Naive thymus-derived CD8-positive, alpha-beta T cell (primary cell): ENCODE measurements around the gene DEFB125. TPM values are rescaled to one million over a fixed set of nuclear protein-coding genes. Genes with fewer than 3 reads are reported as not detected.

Experiments
- ATAC-seq, 2 donors: fragments of 150-1000 bp; cut with Tn5 transposase in 1 of 2; sonication (Bioruptor Pico), chemical (Tn5 transposase) in 1 of 2; 1 replicate in 1 of 2; 2 replicates in 1 of 2; pipeline ENCODE4 v1.10.0; 2021; ENCODE audit warnings: mild to moderate bottlenecking in 2 of 2, moderate library complexity in 2 of 2
- POLR2A ChIA-PET: fragments of 350-600 bp; sonication (Branson Sonifier 250); formaldehyde crosslinking; loops from one replicate; lab custom pipeline; 2021; ENCODE audit warnings: antibody characterized with exemption; lab: Charles Lee
- DNase-seq, 10 donors: peaks; one replicate each; pipeline versions ENCODE4 v3.0.0 to v3.0.0-alpha.2; 2020 to 2022
- H3K27ac Mint-ChIP-seq, 10 donors: one replicate each; pipeline ENCODE4 v1.8.0; 2020 to 2022; ENCODE audit warnings: mild to moderate bottlenecking in 10 of 10, mixed read lengths in 10 of 10, moderate library complexity in 4 of 10, inconsistent platforms in 1 of 10
- H3K27me3 Mint-ChIP-seq, 5 donors: one replicate each; pipeline ENCODE4 v1.8.0; 2021 to 2022; ENCODE audit warnings: mixed read lengths in 5 of 5
- H3K36me3 Mint-ChIP-seq, 3 donors: one replicate each; pipeline ENCODE4 v1.8.0; 2020 to 2022; ENCODE audit warnings: mixed read lengths in 3 of 3, mild to moderate bottlenecking in 2 of 3, inconsistent platforms in 1 of 3
- H3K4me1 Mint-ChIP-seq, 4 donors: one replicate each; pipeline ENCODE4 v1.8.0; 2021 to 2022; ENCODE audit warnings: mixed read lengths in 4 of 4
- H3K4me3 Mint-ChIP-seq, 10 donors: one replicate each; pipeline ENCODE4 v1.8.0; 2020 to 2022; ENCODE audit warnings: mild to moderate bottlenecking in 10 of 10, mixed read lengths in 10 of 10, moderate library complexity in 6 of 10, inconsistent platforms in 1 of 10
- H3K9me3 Mint-ChIP-seq, 9 donors: one replicate each; pipeline ENCODE4 v1.8.0; 2020 to 2022; ENCODE audit warnings: mixed read lengths in 9 of 9, mild to moderate bottlenecking in 3 of 9, inconsistent platforms in 1 of 9, moderate library complexity in 1 of 9
- polyA plus RNA-seq, 3 donors: library from polyadenylated mRNA; unstranded; fragments of 300-500 nt; fragmentation: Illumina TruSeq; gene quantifications; one replicate each; pipeline ENCODE4 v1.2.3, GENCODE V29; 2021
- total RNA-seq, 8 experiments: library from RNA in 2 of 8; stranded (reverse) in 2 of 8; gene quantifications; one replicate each; pipeline ENCODE4 v1.2.3 and lab custom pipeline; 2021 to 2026

Gene DEFB125
- not detected for total RNA-seq
- not detected for polyA plus RNA-seq
- 0 reads per million in 6 experiments for total RNA-seq (lab: John Stamatoyannopoulos, UW)

GRCh38 chr20:87401-87800 is at the start of gene DEFB125:
DEFB125 (plus strand) TSS chr20:87672; CDS start chr20:87710, 38 bp downstream.
- Mint-ChIP-seq H3K36me3 (peaks cover 0 to 1% (median 0%) of the 10 kb centered on the region in 3 donors), H3K27me3 (peaks cover 37 to 64% (median 44%) of the 10 kb centered on the region in 5 donors), H3K4me1 (no peaks in the 10 kb centered on the region), H3K9me3 (peaks cover 0 to 9% (median 3%) of the 10 kb centered on the region in 9 donors), H3K4me3 (no peak within 1 kb of the TSS), H3K27ac (no peak within 1 kb of the TSS)
- POLR2A ChIA-PET, result no interaction called here
- DNase-seq (no peak), ATAC-seq (no peak)

GRCh38 chr20:60035-60918 is 27.2 kb upstream of the DEFB125 start:
- ATAC-seq (no peak), DNase-seq (no peak)
- H3K27me3 Mint-ChIP-seq, result no peaks in the 10 kb centered on the region
- POLR2A ChIA-PET, result no interaction called here
- no peaks in the 10 kb centered on the region for H3K9me3 Mint-ChIP-seq
- H3K36me3 Mint-ChIP-seq, result no peaks in the 10 kb centered on the region
- no peak overlapping the region for H3K4me3 Mint-ChIP-seq
- no peak overlapping the region for H3K27ac Mint-ChIP-seq
- no peaks in the 10 kb centered on the region for H3K4me1 Mint-ChIP-seq

- POLR2A ChIA-PET, result no interaction called here
Observed at GRCh38 chr20:61230-61629, 26.2 kb upstream of the DEFB125 start.

GRCh38 chr20:61757-62156 is 25.7 kb upstream of the DEFB125 start:
- Mint-ChIP-seq H3K36me3 (no peaks in the 10 kb centered on the region), H3K27ac (no peak overlapping the region), H3K4me1 (no peaks in the 10 kb centered on the region), H3K9me3 (no peaks in the 10 kb centered on the region), H3K27me3 (no peaks in the 10 kb centered on the region), H3K4me3 (no peak overlapping the region)
- ATAC-seq (no peak), DNase-seq (no peak)
- POLR2A ChIA-PET, result no interaction called here

More at GRCh38 chr20:61230-61629, 26.2 kb upstream of the DEFB125 start:
- ATAC-seq, result no peak
- no peaks in the 10 kb centered on the region for H3K36me3 Mint-ChIP-seq
- H3K4me3 Mint-ChIP-seq, result no peak overlapping the region
- H3K4me1 Mint-ChIP-seq, result no peaks in the 10 kb centered on the region
- H3K9me3 Mint-ChIP-seq, result no peaks in the 10 kb centered on the region
- H3K27me3 Mint-ChIP-seq, result no peaks in the 10 kb centered on the region
- H3K27ac Mint-ChIP-seq, result no peak overlapping the region
- DNase-seq, result no peak

GRCh38 chr20:62487-62886 is 25.0 kb upstream of the DEFB125 start:
- Mint-ChIP-seq H3K9me3 (no peaks in the 10 kb centered on the region), H3K27ac (no peak overlapping the region), H3K27me3 (no peaks in the 10 kb centered on the region), H3K4me3 (no peak overlapping the region), H3K4me1 (no peaks in the 10 kb centered on the region), H3K36me3 (no peaks in the 10 kb centered on the region)
- POLR2A ChIA-PET, result no interaction called here
- ATAC-seq (no peak), DNase-seq (no peak)

GRCh38 chr20:64026-64603 is 23.4 kb upstream of the DEFB125 start:
- Mint-ChIP-seq H3K27ac (no peak overlapping the region), H3K9me3 (no peaks in the 10 kb centered on the region), H3K36me3 (no peaks in the 10 kb centered on the region), H3K4me1 (no peaks in the 10 kb centered on the region), H3K27me3 (peaks cover 2 to 10% (median 4%) of the 10 kb centered on the region in 5 donors), H3K4me3 (no peak overlapping the region)
- ATAC-seq (no peak), DNase-seq (no peak)
- POLR2A ChIA-PET, result no interaction called here

- POLR2A ChIA-PET, result no interaction called here
- Mint-ChIP-seq H3K36me3 (no peaks in the 10 kb centered on the region), H3K9me3 (no peaks in the 10 kb centered on the region), H3K27me3 (peaks cover 3 to 18% (median 11%) of the 10 kb centered on the region in 5 donors), H3K4me1 (no peaks in the 10 kb centered on the region), H3K4me3 (no peak overlapping the region), H3K27ac (no peak overlapping the region)
- ATAC-seq (no peak), DNase-seq (no peak)
Observed at GRCh38 chr20:64766-65322, 22.6 kb upstream of the DEFB125 start.

DNA sequence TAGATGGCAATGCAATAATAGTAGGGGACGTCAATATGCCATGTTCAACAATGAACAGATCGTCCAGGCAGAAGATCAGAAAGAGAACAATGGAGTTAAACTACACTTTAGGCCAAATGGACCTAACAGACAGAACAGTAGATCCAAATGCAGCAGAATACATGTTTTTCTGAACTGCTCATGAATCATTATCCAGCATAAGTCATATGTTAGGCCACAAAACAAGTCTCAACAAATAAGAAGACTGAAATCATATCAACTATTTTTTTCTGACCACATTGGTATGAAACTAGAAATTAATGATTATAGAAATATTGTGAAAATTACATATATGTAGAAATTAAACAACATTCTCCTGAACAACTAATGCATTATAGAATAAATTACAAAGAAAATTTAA is 10.2 kb upstream of the DEFB125 start:
- H3K27ac Mint-ChIP-seq, result no peak overlapping the region
- DNase-seq (no peak), ATAC-seq (no peak)
- peaks cover 0 to 28% (median 0%) of the 10 kb centered on the region in 3 donors for H3K36me3 Mint-ChIP-seq
- peaks cover 7 to 68% (median 30%) of the 10 kb centered on the region in 9 donors for H3K9me3 Mint-ChIP-seq
- H3K27me3 Mint-ChIP-seq, result peaks cover 25 to 70% (median 36%) of the 10 kb centered on the region in 5 donors
- POLR2A ChIA-PET, result no interaction called here
- H3K4me1 Mint-ChIP-seq, result no peaks in the 10 kb centered on the region
- no peak overlapping the region for H3K4me3 Mint-ChIP-seq

DNA sequence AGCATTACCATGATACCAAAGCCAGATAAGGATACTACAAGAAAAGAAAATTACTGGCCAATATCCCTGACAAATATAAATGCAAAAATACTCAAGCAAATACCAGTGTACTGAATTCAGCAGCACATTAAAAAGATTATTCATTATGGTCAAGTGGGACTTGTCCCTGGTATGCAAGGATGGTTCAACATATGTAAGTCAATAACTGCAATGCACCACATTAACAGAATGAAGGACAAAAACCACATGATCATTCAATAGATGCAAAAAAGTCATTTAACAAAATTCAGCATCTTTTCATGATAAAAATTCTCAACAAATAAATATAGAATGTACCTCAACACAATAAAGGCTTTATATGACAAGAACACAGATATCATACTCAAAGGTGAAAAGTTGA is 9.1 kb upstream of the DEFB125 start:
- Mint-ChIP-seq H3K9me3 (peaks cover 7 to 60% (median 29%) of the 10 kb centered on the region in 9 donors), H3K4me1 (no peaks in the 10 kb centered on the region), H3K27ac (no peak overlapping the region), H3K36me3 (peaks cover 0 to 26% (median 0%) of the 10 kb centered on the region in 3 donors), H3K4me3 (no peak overlapping the region), H3K27me3 (peaks cover 20 to 64% (median 28%) of the 10 kb centered on the region in 5 donors)
- ATAC-seq (no peak), DNase-seq (no peak)
- POLR2A ChIA-PET, result no interaction called here

DNA sequence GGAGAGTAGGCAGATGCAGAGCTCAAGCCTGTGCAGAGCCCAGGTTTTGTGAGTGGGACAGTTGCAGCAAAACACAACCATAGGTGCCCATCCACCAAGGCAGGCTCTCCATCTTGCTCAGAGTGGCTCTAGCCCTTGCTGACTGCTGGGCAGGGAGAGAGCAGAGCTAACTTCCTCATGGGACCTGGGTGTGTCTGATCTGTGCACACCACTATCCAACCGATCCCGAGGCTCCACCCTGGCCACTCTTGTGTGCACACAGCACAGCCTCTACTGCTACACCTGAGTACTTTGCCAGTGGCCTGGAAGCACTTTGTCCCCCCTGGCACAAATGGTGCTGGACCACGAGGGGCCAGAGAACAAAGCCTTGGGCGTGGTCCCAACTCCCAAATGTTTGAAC is 7.9 kb upstream of the DEFB125 start:
- POLR2A ChIA-PET, result no interaction called here
- peaks cover 14 to 60% (median 31%) of the 10 kb centered on the region in 5 donors for H3K27me3 Mint-ChIP-seq
- H3K4me1 Mint-ChIP-seq, result no peaks in the 10 kb centered on the region
- ATAC-seq (no peak), DNase-seq (no peak)
- H3K9me3 Mint-ChIP-seq, result peaks cover 7 to 47% (median 25%) of the 10 kb centered on the region in 9 donors
- peaks cover 0 to 23% (median 0%) of the 10 kb centered on the region in 3 donors for H3K36me3 Mint-ChIP-seq
- H3K27ac Mint-ChIP-seq, result no peak overlapping the region
- no peak overlapping the region for H3K4me3 Mint-ChIP-seq

DNA sequence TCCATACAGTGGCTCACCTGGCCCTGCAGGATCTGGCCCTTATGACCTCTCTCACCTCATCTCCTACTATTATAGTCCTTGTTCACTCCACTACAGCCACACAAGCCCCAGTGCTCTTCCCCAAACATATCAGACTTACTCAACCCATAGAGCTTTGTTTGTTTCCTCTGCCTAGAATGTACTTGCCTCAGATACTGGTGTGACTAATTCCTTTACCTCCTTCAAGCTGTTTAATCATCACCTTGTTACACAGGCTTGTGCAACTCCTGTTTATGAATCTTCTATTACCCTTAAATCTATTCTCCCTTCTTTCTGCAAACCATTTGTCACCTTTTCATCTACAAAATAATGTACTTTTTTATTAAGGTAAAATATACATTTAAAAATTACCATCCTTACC is 3.2 kb downstream of the DEFB125 start:
- ATAC-seq (no peak), DNase-seq (no peak)
- peaks cover 0 to 15% (median 5%) of the 10 kb centered on the region in 3 donors for H3K36me3 Mint-ChIP-seq
- peaks cover 8 to 21% (median 15%) of the 10 kb centered on the region in 9 donors for H3K9me3 Mint-ChIP-seq
- no peaks in the 10 kb centered on the region for H3K4me1 Mint-ChIP-seq
- peaks cover 36 to 81% (median 55%) of the 10 kb centered on the region in 5 donors for H3K27me3 Mint-ChIP-seq
- no peak overlapping the region for H3K27ac Mint-ChIP-seq
- POLR2A ChIA-PET, result no interaction called here
- no peak overlapping the region for H3K4me3 Mint-ChIP-seq

GRCh38 chr20:93641-94040 is 6.2 kb downstream of the DEFB125 start:
- no peak overlapping the region for H3K27ac Mint-ChIP-seq
- peaks cover 38 to 84% (median 64%) of the 10 kb centered on the region in 5 donors for H3K27me3 Mint-ChIP-seq
- no peak for DNase-seq
- no peaks in the 10 kb centered on the region for H3K4me1 Mint-ChIP-seq
- ATAC-seq, result no peak
- H3K9me3 Mint-ChIP-seq, result peaks cover 8 to 36% (median 26%) of the 10 kb centered on the region in 9 donors
- H3K36me3 Mint-ChIP-seq, result peaks cover 0 to 27% (median 7%) of the 10 kb centered on the region in 3 donors
- POLR2A ChIA-PET, result no interaction called here
- H3K4me3 Mint-ChIP-seq, result no peak overlapping the region

GRCh38 chr20:95215-95614 is 7.7 kb downstream of the DEFB125 start:
- no peak for ATAC-seq
- peaks cover 41 to 87% (median 68%) of the 10 kb centered on the region in 5 donors for H3K27me3 Mint-ChIP-seq

More at GRCh38 chr20:95215-95614, 7.7 kb downstream of the DEFB125 start:
- DNase-seq, result no peak
- H3K4me3 Mint-ChIP-seq, result no peak overlapping the region
- no peaks in the 10 kb centered on the region for H3K4me1 Mint-ChIP-seq
- no peak overlapping the region for H3K27ac Mint-ChIP-seq
- POLR2A ChIA-PET, result no interaction called here
- H3K36me3 Mint-ChIP-seq, result peaks cover 0 to 27% (median 7%) of the 10 kb centered on the region in 3 donors
- peaks cover 8 to 36% (median 26%) of the 10 kb centered on the region in 9 donors for H3K9me3 Mint-ChIP-seq
